Measurements from ENCODE around the gene RAB23.
"Not testable (repeated sequence)": the region's sequence is repeated elsewhere in the genome, so short reads cannot be mapped to it uniquely, and the experiment has no call there.

The RAB23 gene

GRCh38 chr6:57221936-57222742, at the start of gene RAB23:
Gene RAB23, minus strand, starts transcription at chr6:57222307. Its CDS starts 11,927 bp downstream, at chr6:57210380.
- peak; percentile 84 to 86 for DNase-seq

- no peak for DNase-seq
Measured at GRCh38 chr6:57268294-57268640, 46.2 kb upstream of the RAB23 start.

DNA sequence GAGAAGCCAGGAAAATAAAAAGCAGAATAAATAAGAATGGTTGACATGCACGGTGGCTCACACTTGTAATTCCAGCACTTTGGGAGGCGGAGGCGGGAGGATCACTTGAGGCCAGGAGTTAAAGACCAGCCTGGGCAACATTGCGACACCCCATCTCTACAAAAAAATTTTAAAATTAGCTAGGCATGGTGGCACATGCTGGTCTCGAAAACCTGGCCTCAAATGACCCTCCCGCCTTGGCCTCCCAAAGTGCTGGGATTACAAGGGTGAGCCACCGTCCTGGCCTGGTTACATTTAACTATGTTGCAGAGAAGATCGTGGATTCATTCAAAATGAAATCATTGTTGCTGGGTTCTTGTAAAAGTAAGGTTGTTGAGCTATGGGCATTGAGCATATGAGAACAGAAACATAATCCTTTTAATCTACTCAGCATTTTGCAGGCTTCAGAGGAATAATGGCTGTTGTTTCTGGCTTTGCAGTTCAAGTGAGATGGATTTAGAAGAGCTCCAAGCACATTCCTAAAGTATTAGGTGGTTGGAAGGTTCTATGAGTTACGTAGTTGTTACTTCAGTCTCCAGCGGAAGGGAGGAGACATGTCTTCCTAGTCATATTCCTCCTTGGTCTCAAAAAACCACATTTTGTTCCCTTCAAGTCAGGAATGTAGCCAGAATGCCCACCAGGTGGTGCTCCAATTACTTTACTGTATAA, 45.6 kb upstream of the RAB23 start:
- peak; percentile 19 to 44 for DNase-seq

DNA sequence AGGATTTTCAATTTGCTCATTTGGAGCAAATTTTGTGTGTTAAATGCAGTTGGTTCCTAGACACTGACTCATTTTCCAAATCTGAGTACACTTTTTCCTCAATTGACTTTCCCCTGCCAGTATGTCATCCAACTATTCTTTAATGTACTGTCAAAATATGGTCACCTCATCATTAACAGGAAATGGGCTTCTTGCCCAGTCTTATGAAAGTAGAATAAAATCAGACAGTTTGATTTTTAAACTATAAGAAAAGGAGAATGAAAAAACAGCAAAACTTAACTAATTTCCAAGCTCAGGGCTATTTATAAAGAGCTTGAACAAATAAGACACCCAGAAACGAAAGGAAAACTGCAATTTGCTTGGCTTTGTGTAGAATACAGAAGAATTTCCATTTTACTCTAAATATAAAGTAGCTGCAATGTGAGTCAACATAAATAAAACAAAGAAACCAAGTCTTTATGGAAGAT, 43.7 kb upstream of the RAB23 start:
- DNase-seq: no peak

GRCh38 chr6:57263739-57264138, 41.6 kb upstream of the RAB23 start:
- DNase-seq: no peak

GRCh38 chr6:57262901-57263694, 41.0 kb upstream of the RAB23 start:
- no peak for DNase-seq

- no peak for DNase-seq
Measured at GRCh38 chr6:57262488-57262887, 40.4 kb upstream of the RAB23 start.

DNA sequence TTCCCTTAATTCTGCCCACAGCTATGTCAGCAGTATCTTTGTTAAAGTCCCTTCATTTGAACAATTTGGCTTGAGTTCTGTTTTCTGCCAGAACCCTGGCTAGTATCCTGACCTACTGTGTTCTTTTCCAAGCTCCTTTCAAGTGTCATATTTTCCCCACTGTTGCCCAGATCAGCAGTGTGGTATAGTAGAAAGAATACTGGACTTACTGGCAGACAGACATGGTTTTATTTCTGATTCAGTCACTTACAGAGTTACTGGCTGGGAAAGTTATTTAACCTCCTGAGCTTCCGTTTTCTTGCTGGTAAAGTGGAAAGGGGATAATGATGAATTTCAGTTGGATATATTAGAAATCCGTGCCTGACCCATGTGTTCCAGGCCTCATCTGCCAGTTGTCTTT, 39.8 kb upstream of the RAB23 start:
- no peak for DNase-seq

GRCh38 chr6:57259064-57259463, 37.0 kb upstream of the RAB23 start:
- DNase-seq: no peak

- DNase-seq: no peak
Measured at GRCh38 chr6:57257911-57258541, 35.9 kb upstream of the RAB23 start.

- DNase-seq: no peak
Measured at GRCh38 chr6:57256541-57256940, 34.4 kb upstream of the RAB23 start.

DNA sequence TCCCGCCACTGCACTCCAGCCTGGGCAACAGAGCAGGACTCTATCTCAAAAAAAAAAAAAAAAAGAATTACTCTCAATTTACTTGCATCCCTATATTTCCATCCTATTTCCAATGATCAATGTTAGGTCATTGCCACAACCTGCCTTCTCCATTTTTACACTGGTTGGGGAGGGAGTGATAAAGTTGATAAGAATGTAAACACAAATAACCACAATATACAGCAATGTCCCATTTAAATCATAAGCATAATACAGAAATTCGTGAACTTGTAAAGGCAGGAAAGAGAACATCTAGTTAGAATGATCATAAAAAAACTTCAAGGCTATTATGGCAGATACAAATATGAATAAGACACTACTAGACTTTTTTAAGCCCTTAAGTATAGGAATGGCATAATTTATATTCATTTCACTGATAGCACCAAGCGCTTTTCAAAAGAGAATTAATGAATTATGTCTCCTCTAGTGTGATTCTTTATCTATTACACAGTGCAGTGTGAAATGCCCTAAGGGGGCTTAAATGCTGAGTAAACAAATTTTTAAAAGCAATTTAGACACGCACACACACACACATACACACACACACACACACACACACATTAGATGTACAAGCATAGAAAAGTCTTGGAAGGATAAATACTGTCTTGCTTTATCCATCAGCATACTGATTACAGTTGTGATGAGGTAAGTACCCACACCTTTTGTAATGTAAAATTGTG, 33.5 kb upstream of the RAB23 start:
- DNase-seq: no peak

DNA sequence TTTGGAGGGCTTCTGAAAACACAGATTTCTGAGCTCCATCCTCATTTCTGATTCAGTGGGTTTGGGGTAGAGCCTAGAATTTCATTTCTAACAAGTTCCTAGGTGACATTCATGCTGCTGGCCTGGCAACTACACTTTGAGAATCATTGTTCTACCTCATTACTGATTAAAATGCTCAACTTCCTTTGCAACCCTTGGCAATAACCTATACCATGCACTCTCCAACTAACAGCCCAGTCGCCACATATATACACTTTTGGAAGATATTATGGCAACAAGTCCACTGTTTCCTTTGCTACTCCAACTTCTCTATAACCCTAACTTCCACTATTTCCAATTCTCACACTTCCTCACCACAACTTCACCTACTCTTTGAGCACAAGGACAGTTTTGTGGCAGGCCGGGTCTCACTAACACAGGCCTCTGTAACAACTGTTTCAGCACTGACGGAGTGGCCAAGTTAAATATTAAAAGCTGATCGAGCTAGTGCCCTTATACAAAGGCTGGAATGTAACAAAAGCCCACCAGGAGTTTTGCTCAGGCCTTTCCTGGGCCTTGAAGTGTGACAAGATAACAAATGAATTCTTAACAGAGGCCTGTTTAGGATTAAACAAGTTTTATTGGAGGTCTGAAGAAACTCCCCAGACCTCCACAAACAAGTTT, 32.1 kb upstream of the RAB23 start:
- no peak for DNase-seq

DNA sequence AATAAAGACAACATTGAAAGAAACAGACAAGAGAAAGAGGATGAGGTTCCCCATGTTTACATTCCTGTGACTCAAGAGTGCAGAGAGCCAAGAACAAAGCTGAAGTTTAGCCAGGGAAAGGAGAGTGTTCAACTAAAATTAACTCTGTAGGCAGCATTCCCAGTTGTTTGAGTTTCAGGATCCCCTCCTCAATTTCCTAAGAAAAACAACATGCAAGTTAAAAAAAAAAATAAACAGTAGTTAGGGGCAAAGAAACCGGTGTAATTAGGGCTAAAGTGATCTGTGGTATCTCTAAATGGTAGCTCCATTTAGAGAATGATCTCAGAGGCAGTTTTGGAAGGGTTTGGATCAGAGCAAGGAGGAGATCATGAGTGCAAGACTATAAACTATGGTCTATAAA, 30.9 kb upstream of the RAB23 start:
- no peak for DNase-seq

DNA sequence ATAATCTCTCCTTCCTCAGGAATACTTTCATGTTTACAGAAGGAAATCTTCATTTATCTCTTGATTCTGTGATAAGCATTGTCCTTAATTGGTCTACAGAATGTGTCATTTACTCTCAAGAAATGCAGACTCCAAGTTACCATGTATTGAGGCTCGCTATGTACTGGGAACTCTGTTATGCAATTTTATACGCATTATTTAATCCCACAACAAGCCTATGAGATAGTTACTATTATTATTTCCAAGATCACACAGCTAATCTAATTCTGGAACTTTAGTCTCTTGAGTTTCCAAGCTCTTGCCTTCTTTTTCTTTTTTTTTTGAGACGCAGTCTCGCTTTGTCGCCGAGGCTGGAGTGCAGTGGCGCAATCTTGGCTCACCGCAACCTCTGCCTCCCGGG, 30.0 kb upstream of the RAB23 start:
- no peak for DNase-seq

DNA sequence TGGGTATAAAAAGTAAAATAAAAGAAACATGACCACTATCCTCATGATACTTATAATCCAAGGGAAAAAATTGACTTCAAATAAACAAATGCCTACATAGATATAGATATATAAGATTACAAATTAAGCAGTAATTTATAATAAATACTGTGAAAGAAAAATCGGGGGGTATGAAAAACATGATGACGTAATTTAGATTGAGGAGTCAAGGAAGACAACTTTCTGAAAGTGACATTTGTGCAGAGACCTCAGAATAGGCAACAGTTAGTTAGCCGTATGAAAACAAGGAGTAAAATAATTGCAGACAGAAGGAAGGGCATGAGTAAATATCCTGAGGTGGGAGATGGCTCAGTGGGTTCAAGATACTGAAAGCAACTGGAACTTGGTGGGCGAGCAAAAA, 28.2 kb upstream of the RAB23 start:
- DNase-seq: no peak

- DNase-seq: no peak
Measured at GRCh38 chr6:57248311-57248895, 26.3 kb upstream of the RAB23 start.

GRCh38 chr6:57247603-57248002, 25.5 kb upstream of the RAB23 start:
- no peak for DNase-seq

GRCh38 chr6:57246307-57246706, 24.2 kb upstream of the RAB23 start:
- DNase-seq: no peak

DNA sequence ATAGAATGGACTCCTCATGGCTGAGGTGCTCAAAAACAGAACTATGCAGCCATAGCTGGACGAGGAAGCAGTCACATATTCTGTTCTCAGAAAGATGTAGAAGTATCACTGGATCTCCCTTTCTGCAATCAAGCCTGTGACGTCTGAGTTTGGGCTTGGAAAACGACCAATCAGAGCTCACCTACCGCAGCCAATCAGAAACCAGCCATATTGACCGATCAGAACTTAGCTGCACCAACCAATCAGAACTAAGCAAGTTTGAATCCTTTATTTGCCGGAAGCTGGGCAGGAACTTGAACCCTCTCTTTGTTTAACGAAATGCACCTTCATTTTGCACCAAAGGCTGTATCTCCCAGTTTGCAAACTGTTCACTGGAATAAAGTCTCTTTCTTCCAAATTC, 21.8 kb upstream of the RAB23 start:
- no peak for DNase-seq

- DNase-seq: not testable (repeated sequence)
Measured at GRCh38 chr6:57243526-57243925, 21.4 kb upstream of the RAB23 start.

Measured in CD4-positive, alpha-beta T cell treated with Interleukin-4 for 1 hour (primary cell).